HUDEP-2 (cell line): Measurements from ENCODE around the gene ATP11B.

Source experiments
- DNase-seq, 76 experiments: peaks; one replicate each; lab custom pipeline; 2025; ENCODE audit not compliant: unreplicated experiment in 76 of 76; lab: John Stamatoyannopoulos, UW

Gene ATP11B

GRCh38 chr3:182906036-182906435, 112.7 kb downstream of the ATP11B start:
- no peak for DNase-seq

DNA sequence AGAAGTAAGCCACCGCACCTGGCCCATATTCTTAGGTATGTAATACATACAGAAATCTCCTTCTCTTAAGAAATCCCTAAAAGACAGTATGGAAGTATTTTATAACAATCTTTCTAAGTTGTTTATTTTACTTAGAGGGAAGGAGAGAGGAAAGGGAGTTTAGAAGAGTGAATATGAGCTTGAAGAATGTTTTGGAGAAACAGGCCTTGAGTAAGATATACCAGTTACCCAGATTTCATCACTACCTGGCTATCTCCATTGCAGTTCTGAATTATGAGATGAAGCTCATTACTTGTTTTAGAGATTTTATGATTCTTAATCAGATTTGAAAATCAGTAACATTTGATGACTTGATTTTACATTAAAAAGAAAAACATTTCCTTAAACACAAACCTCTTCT, 115.2 kb downstream of the ATP11B start:
- no peak for DNase-seq

- DNase-seq, result peak in 10 of 76 experiments; percentile 18 to 62 (median 28)
These were observed 116.2 kb downstream of the ATP11B start for GRCh38 chr3:182909318-182910040.

GRCh38 chr3:182910936-182911781, 117.9 kb downstream of the ATP11B start:
- DNase-seq, result no peak

- no peak for DNase-seq
These were observed 118.4 kb downstream of the ATP11B start for GRCh38 chr3:182911782-182912111.

DNA sequence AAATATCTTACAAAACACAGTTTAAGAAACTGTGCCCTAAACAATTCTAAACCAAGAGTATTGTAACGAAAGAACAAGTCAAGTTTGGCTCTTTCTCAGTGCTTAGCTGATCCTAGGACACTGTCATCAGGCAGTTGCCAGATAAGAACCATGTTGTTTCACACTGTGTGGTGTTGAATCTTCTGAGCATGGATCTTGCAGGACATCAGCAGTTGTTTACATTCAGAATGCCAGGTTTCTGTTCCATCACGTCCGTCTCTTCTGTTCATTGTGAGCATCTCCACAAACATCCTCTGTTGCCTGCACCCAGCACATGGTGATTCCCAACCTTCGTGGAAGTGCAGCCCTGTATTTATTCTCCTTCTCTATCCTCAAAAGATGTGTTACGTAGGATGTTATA, 119.2 kb downstream of the ATP11B start:
- peak in 1 of 76 experiments; percentile 9 for DNase-seq

- DNase-seq, result no peak
These were observed 120.6 kb downstream of the ATP11B start for GRCh38 chr3:182913889-182914288.

GRCh38 chr3:182914341-182914740, 121.0 kb downstream of the ATP11B start:
- DNase-seq, result no peak

DNA sequence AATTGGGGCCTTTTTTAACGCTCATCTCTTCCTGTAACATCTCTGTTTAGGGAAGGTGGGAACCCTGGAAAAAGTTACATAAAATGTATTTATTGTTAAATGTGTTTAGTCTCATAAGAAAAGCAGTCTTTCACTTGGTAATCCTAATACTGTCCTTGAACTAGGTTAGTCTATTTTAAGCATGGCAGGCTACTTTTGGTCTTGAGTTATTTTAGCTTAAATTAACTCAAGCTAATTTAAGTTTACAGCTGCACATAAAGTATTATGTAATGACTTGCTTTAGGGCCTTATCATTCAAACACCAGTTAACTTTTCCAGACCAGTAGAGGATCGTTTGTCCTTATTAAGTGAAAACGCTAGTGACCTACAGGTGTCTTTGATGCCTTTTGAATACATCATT, 123.8 kb downstream of the ATP11B start:
- no peak for DNase-seq

GRCh38 chr3:182919866-182920357, 126.6 kb downstream of the ATP11B start:
- DNase-seq, result peak in 7 of 76 experiments; percentile 35 to 66 (median 55)

- peak in 75 of 76 experiments; percentile 23 to 98 (median 90) for DNase-seq
These were observed 127.3 kb downstream of the ATP11B start for GRCh38 chr3:182920515-182921084.

GRCh38 chr3:182921665-182922355, 128.5 kb downstream of the ATP11B start:
- peak in 50 of 76 experiments; percentile 2 to 90 (median 66) for DNase-seq

GRCh38 chr3:182925330-182925943, 132.1 kb downstream of the ATP11B start:
- DNase-seq, result peak in 1 of 76 experiments; percentile 9

- no peak for DNase-seq
These were observed 132.6 kb downstream of the ATP11B start for GRCh38 chr3:182925944-182926337.

DNA sequence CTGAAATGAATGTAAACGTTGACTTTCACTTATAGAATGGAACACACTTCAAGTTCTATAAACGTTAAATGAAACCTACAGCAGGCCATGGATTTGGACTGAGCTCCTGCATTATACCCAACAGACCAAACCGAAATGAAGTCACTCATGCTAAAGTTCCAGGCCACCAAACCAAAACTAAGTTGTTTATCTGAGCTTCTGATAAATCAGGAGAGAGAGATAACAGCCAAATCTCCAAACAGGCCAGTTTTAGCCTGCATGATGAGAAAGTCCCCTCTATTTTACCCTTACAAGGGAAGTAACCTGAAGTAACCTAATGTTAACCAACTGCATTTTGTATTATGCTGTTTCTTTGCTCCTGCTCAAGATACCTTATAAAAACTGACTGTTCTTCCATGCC, 142.5 kb downstream of the ATP11B start:
- no peak for DNase-seq

DNA sequence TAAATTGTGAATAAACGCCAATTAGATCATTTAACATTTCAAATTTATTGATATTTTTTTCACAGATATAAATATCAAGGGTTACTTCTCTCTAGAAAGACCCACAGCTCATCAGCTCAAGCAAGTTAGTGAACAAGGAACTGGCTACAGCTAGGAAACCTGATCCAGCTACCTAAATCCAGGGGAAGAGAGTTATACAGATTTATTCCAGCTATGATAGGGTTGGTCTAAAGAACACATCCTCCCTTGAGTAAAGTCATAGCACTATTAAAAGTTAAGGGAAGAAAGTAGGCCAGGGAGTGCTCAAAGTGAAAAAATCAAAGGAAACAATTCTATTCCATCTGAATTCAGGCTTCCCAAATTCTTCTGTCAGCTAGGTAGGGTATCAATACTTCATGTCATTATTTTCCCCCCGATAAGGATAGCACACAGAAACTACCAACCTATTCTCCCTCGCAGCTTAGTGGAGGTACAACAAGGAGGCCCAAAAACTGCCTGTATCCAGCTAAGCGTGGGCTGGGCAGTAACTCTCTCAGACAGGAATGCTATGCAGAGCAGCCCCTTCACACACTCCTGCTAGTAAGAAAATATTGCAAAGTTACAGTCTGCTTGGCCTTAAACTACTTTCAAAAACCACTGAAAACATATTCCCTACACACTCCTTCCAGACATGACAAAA, 143.1 kb downstream of the ATP11B start:
- no peak for DNase-seq

DNA sequence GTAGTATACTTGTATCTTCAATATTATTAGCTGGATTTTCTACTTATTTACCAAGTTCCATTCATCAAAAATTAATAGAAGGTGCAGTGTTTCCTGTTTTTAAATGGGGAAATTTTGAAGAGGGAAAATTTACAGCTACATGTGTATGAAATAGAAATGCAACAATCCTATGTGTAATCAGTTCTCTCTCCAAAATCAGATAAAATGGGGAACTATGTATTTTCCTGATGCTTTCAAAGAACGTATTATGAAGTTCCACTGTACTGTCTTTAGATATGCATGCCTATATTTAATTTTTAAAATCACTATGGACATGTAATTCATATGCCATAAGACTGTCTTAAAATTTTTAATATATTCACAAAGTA, 143.6 kb downstream of the ATP11B start:
- DNase-seq, result no peak

DNA sequence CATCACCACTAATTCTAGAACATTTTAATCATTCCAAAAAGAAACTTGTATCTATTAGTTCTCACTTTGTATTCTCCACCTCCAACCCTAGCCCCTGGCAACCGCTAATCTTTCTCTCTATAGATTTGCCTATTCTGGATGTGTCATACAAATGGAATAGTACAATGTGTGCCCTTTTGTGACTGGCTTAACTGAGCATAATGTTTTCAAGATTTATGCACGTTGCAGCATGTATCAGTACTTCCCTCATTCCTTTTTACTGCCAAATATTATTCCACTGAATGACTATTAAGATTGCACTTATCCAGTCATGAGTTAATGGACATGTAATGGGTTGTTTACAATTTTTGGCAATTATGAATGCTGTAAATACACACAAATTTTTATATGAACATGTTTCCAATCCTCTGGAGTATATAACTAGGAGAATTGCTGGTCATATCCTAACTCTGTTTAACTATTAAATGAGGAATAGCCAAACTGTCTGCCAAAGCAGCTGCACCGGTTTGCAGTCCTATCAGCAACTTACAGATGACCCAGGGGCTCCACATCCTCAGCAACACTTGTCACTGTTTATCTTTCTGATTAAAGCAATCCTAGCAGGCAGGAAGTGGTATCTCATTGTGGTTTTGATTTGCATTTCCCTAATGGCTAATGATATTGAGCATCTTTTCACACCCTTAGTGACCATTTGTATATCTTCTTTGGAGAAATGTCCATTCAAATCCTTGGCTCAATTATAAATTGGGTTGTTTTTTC, 144.2 kb downstream of the ATP11B start:
- peak in 67 of 76 experiments; percentile 5 to 83 (median 43) for DNase-seq

DNA sequence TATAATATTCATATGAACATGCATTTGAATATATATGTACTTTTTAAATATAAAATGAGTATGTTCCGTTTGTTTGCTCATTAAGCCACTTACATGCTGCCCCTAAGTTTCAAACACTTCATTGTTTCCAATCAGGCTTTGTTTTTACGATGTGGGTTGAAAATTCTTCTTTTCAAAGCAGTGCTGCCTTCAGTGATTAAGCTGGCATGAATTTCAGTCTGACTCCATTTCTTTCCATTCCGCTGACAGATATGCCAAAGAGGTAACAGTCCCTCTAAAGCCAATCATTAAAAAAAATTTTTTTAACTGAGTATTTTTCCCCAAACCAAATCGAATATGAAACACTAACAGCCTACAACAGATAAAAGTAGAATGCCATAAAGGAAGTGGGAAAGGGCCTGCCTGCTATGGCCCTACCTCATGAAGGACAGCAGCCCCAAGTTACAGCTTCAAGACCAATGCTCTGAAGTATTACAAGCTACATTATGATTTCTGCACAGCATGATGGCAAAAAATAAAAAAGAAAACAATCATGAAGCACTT, 147.0 kb downstream of the ATP11B start:
- DNase-seq, result no peak
